HG03442 (cell line): ENCODE data around the gene SLCO4A1.

Experiments used
- ATAC-seq: cut with Tn5 transposase; IDR thresholded peaks from one replicate; pipeline ENCODE4 v1.9.1; 2021; ENCODE audit warnings: mild to moderate bottlenecking, moderate library complexity; ENCODE audit not compliant: unreplicated experiment

The SLCO4A1 gene

DNA sequence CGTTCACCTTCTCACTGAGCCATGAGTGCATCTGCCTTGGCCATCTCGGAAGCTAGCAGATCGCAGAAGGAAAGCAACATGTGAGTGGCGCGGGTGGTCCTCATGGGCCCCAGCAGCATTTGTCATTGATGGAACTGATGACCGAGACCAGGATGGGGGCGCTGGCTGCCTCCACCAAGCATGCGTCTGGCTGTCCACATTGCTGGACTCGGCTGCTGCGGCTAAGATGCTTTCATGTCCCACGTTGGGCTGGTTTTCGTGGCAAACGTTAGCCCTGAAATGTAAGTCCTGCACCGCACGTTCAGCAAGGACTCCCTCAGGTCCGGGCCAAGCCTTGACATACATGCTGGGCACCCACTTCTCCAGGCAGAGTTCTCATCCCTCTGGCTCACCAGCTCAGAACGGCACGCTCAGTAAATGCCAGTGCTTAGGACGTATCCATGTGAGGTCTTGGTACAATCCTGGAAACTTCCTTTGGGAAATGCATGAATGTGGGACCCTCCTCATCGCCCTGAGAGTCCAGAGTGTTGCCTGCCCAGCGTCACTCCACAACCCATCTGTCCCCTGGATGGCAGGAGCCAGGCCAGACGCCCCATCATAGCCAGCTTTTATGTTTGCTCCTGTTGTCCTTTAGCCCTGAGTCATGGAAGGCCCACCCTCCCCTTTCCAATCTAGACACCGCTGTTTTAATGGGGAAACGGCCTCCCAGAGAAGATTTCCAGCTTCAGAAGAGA is 8.4 kb downstream of the SLCO4A1 start:
- ATAC-seq, result no peak

DNA sequence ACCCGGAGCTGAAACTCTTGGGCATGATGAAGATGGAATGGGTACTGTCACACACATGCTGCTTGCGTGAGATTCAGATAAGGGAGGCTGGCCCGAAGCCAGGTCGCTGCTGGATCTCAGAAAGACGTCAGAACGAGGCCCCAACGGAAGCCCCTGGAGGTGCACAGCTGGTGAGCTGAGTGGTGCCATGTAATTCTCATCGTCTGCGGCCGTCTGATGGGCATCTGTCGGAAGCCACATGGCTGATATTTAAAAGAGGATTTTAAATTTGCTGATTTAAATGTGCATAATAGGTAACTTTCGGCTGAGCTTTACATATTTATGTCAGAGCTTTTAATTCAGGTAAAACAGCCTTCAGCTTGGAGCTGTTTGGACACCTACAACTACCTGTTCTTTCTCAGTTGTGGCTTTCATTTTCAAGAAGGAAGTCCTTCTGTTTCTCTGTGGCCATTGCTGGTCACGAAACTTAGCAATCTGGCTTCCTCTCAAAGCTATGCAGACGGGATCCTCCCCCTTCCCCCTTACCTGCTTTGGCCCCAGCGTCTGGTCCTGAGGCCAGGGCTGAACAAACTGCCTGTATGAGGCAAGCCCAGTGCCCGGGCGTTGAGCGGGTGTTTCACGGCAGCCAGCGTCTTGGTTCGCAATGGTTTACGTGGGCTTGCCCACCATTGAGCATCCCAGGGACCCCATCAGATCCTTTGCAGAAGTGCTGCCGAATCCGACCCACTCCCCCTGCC is 9.2 kb downstream of the SLCO4A1 start:
- ATAC-seq, result peak; percentile 52

DNA sequence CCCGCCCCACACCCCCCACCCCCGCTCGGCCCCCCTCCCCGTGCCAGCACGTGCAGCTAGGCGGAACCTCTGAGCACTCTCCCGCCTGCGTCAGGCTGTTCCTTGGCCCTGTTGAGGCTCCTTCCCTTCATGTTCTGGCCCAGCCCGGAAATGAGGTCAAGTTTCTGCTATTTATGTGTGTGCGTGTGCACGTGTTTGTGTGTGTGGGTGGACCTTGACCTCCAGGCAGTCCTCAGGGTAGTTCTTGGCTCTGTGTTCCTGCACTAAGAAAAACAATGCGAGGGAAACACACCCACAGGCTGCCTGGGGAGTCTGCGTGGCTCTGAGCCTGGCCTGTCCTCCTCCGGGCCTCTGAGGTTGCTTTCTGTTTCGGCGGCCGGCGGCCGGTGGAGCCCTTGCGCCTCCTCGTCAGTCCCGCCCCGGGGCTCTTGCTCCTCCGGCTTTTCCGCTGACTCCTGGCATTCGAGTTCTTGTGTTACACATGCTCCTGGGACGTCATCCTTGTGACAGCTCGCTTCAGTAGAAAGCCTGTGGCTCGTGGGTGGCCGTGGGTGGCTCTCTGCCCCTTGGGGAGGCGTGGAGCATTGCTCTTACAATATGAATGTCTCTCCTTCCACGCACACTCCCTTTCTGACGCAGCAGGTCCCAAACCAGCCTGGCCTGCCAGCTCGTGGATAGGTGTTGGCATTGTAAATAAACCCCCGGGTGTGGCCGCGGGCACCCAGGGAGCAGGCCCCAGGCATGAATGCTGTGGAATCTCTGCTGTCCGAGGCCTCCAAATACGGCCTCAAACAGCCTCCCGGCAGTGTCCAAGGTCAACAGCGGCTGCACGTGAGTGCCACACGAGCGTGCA is 10.0 kb downstream of the SLCO4A1 start:
- peak; percentile 53 for ATAC-seq

DNA sequence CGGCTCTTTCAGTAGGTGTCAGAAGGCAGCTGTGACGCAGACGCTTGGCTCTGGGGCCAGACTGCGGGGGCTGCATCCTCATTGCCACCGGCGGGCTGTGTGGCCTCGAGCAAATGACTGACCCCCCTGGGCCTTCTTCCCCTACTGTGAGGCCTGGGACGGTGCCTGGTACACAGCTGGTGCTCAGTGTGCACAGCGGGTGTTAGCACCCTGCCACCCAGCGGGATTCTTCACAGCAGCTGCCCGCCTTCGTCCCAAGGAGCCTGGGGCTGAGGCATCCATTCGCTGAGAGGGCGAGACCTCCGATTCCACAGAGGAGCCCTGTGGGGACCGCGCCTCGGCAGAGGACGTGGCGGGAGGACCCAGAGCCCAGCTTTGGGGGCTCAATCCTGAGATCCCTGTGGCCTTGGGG is 10.6 kb downstream of the SLCO4A1 start:
- no peak for ATAC-seq

DNA sequence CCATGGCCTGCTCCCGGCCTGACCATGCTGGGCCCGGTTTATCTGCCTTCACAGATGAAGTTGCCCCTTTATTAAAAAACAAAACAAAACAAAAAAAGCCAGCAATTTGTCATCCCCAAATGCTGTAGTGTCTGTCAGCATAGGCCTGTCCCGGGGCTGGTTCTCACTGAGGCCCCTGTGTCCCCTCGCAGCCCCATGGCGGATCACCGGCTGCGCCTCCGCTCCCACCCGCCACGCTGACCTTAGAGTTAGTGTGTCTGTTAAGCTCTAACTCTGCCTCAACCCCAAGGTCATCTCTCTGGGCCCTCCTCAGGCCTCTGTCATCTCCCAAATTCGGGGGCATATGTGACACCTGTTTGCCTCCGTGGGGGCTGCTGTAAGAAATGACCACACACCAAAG is 11.1 kb downstream of the SLCO4A1 start:
- ATAC-seq, result no peak

DNA sequence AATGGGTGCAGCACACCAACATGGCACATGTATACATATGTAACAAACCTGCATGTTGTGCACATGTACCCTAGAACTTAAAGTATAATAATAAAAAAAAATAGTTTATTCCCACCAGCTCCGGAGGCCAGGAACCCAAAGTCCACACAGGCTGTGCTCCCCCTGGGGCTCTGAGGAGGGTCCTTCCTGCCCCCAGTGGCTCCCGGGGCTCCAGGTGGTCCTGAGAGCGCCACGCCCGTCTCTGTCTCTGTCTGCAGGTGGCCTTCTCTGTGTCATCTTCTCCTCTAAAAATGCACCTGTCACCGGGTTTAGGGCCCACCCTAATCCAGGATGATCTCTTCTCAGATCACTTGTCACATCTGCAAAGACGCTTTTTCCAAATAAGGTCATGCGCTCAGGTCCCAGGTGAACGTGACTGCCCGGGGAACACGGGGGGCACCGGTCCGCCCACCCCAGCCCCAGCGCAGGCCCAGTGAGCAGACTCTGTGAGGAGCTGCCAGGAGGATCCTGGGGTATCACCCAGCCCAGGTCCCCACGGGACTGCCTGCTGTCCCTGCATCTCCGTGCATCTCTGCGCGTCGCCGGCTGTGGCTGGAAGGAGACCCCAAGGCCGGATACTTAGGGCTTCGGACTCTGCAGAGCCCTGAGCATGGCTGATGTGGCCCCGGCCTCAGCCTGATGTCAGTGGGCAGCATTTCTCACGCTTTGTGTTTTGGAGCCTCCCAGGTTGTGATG is 11.8 kb downstream of the SLCO4A1 start:
- ATAC-seq, result no peak

DNA sequence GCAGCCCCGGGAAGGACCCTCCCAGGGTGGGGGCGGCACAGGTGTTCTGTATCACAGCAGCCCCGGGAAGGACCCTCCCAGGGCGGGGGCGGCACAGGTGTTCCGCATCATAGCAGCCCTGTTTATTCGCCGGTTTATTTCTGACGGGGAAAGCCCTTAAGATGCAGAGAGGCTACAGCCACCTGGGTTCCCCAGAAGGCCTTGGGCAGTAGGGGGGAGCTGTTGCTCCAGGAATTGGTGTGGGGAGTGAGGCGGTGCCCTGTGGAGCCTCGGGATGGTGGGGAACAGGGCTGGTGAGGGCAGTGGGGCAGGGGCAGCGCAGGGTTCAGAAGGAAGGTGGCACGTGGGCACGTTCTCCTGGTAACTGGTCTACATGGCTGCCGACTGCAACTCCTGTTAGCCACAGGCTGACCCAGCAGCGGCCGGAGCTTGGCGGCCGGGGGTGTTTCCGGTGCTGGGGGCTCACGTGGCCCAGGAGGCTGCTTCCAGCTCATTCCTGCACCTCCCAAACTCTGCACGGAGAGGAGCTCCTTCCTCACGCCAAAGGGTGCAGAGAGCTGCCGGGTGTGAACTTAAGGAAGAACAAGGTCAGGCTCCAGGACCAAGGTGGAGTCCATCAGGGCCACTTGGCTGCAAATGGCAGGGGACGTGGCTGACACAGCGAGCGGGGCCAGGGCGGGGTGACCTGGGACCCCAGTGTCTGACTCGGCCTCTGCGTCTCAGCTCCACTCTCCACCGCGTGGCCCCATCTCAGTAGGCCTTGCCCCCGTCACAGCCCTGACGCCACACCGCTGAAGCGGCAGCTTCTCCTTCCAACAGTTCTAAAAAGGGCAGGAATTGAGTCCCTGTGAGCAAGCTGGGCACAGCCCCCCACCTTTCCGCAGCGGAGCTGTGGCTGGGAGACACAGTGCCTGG is 13.2 kb downstream of the SLCO4A1 start:
- no peak for ATAC-seq

DNA sequence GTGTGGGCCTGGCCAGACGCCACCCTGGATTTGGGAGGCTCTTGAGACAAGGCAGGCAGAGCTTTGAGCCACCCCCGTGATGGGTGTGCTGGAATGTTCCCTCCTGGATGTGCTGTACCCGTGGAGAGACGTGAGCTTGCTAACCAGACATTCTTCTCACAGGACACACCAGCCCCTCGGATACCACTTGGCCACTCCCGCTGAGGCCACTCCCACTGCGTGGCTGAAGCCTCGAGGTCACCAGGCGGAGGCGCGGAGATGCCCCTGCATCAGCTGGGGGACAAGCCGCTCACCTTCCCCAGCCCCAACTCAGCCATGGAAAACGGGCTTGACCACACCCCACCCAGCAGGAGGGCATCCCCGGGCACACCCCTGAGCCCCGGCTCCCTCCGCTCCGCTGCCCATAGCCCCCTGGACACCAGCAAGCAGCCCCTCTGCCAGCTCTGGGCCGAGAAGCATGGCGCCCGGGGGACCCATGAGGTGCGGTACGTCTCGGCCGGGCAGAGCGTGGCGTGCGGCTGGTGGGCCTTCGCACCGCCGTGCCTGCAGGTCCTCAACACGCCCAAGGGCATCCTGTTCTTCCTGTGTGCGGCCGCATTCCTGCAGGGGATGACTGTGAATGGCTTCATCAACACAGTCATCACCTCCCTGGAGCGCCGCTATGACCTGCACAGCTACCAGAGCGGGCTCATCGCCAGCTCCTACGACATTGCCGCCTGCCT is 14.1 kb downstream of the SLCO4A1 start:
- ATAC-seq, result no peak

DNA sequence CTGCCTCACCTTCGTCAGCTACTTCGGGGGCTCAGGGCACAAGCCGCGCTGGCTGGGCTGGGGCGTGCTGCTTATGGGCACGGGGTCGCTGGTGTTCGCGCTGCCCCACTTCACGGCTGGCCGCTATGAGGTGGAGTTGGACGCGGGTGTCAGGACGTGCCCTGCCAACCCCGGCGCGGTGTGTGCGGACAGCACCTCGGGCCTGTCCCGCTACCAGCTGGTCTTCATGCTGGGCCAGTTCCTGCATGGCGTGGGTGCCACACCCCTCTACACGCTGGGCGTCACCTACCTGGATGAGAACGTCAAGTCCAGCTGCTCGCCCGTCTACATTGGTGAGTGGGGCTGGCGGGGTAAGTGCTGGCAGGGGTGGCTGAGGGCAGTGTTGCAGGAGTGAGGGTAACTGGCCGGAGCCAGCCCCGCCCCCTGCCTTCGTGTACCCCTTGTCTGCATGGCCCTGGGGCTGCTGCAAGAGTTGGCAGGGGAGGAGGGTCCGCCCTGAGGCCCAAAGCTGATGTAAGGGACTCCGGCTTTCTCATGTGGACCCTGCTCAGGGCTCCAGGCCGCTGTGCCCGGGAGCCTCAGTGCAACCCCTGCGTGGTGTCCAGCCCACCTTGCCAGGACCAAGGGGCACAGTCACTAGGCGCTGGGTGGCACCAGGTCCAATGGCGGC is 14.8 kb downstream of the SLCO4A1 start:
- ATAC-seq, result no peak

DNA sequence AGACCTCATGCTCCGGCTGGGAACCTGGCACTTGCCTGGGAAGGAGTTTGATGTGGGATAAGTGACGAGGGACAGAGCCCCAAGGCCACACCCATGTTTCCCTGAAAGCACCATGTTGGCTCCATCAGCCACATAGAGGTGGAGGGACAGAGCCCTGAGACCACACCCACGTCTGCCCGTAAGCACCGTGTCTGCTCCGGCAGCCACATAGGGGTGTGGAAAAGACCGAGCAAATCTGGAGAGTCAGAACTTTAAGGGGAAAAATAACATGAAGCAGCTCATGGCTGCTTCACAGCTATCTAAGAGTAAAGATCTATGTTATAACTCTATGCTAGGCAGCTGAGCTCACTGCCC is 15.3 kb downstream of the SLCO4A1 start:
- ATAC-seq, result no peak

DNA sequence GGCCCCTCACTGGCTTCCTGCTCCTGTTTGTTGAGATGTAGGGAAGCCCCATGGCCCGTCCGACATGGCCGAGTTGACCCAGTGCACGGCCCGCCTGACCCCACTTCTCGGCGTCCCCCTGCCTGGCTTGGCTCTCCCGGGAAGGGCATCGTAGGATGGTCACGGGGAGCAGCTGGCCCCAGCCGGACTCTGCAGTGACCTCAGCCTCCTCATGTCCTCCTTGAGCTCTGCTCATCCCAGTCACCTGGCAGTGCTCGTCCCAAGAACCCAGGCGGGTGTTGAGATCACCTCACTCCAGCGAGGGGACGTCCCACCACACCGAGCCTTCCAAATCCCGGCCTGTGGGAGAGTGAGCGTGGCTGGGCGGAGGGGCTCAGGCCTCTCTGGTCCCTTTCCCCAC is 15.7 kb downstream of the SLCO4A1 start:
- ATAC-seq, result no peak

DNA sequence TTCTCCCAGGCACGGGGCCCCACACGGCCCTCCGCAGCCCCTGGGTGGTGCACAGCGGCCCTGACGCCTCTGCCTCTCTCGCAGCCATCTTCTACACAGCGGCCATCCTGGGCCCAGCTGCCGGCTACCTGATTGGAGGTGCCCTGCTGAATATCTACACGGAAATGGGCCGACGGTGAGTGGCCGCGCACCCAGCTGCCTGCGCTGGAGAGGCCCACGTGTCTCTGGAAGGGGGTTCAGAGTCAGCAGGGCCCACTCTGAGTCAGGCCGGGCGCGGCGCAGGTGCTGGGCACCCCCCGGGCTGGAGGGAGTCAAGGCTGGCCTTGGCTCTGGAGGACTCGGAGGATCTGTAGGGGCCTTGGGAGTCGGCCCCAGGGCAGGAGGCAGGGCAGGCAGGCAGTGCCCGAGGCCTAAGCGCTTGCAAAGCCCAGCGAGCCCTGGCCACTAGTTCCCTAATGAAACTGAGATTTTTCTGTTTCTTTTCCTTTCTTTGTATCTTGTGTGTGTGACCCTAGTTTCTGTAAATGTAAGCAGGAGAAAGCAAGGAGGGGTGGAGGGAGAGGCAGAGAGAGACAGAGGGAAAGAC is 16.4 kb downstream of the SLCO4A1 start:
- no peak for ATAC-seq

DNA sequence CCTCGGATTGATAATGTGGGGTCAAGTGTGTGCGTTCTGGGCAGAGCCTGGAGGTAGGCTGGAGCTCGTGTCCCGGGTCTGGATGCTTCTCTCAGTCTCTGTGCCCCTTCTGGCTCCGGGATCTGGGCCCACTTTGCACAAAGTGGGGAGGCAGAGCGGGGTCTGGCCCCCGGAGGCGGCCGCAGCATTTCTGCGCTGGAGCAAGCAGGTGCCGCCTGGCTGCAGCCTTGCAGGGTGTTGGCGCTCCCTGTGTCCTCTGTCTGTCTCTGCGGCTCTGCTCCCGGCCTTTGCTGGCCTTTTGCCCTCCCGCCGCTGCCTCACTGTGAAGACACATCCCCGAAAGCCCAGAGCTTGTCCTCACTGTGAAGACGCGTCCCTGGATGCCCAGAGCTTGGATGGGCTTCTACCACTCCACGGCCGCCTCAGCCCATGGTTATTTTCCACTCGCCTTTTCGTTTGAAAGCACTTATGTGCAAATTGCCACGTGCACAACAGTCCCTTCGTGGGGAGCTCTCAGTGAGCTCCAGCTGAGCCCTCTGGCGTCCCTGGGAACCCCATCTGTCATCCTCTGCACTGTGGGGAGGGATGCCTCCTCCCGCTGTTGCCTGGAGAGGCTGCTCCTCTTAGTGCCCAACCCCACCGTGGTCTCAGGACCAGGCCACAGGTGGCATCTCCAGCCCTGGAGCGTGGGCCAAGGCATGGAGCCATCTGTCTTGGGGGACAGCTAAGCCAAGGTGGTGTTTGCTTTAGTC is 17.4 kb downstream of the SLCO4A1 start:
- ATAC-seq, result no peak

DNA sequence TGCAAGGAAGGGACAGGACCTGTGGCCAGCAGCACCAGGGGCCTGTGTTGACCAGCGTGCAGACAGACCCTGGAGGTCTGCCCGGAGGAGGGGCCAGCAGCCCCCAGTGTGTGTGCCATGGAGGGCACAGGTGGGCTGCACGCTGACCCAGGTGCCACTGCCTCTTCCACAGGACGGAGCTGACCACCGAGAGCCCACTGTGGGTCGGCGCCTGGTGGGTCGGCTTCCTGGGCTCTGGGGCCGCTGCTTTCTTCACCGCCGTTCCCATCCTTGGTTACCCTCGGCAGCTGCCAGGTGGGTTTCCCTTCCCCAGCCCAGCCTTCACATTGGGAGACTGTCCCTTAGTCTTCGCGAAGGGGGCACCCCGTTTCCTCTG is 17.9 kb downstream of the SLCO4A1 start:
- no peak for ATAC-seq

DNA sequence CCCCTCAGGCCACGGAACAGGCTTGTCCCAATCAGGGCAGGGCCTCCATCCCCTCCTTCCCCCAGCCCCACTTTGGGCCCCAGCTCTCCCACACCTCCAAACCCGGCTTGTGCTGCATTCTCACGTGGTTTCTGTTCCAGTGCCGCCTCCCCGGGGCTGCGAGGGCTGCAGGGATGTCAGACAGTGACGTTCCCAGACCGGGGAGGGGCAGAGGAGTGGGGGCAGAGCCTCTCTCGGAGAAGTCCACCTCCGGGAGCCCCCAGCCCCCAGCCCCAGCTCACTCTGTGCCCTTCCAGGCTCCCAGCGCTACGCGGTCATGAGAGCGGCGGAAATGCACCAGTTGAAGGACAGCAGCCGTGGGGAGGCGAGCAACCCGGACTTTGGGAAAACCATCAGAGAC is 18.5 kb downstream of the SLCO4A1 start:
- no peak for ATAC-seq

DNA sequence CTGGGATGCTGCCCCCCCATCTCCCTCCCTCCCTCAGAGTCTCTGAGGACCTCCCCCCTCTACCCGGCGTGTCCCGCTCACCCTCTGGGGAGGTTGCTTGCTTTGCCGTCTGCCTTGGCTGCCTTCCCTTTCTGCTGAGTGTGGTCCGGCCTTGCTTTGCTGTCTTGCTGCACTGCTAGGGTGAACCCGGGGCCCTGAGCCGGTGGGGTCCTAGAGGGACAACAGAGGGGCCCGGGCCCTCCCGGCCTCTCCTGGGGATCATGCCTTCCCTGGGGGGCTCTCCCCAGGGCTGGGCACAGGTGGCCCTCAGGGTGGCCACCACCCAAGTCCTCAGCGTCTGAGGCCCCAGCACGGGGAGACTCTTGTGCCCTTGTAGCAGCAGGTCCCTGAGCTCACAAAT is 19.3 kb downstream of the SLCO4A1 start:
- no peak for ATAC-seq

DNA sequence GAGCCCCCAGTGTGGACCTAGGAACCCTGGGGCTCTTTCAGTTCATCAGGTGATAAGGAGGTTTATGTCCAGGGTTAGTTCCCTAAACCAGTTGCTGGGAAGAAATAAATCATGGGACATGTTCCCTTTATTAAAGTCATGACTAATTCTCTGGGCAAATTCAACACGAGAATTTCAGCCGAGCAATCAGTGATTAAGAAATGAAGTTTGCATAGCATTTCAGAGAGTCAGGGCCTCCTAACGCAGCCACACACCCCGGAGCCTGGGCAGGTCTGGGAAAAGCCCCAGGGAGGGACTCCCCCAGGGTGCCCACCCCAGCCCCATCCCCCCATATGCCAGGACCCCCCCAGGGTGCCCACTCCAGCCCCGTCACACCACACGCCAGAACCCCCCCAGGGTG is 20.1 kb downstream of the SLCO4A1 start:
- no peak for ATAC-seq
